HG03159 (cell line): ENCODE data around the gene CADPS2.

Experiments
- ATAC-seq: cut with Tn5 transposase; IDR thresholded peaks from one replicate; pipeline ENCODE4 v1.9.1; 2021; ENCODE audit warnings: mild to moderate bottlenecking, moderate library complexity; ENCODE audit not compliant: unreplicated experiment

CADPS2 gene

GRCh38 chr7:122886357-122887081 lies at the start of gene CADPS2:
TSS of gene CADPS2 (minus strand) at chr7:122886460. CDS start at chr7:122886337, 123 bp downstream.
- ATAC-seq, result peak; percentile 83

GRCh38 chr7:122935620-122936019 lies 49.4 kb upstream of the CADPS2 start:
- no peak for ATAC-seq

GRCh38 chr7:122919643-122920181 lies 33.5 kb upstream of the CADPS2 start:
- no peak for ATAC-seq

- no peak for ATAC-seq
These were observed 28.6 kb upstream of the CADPS2 start for GRCh38 chr7:122914812-122915211.

GRCh38 chr7:122913608-122914007 lies 27.3 kb upstream of the CADPS2 start:
- ATAC-seq, result no peak

GRCh38 chr7:122902751-122903495 lies 16.7 kb upstream of the CADPS2 start:
- peak; percentile 74 for ATAC-seq

DNA sequence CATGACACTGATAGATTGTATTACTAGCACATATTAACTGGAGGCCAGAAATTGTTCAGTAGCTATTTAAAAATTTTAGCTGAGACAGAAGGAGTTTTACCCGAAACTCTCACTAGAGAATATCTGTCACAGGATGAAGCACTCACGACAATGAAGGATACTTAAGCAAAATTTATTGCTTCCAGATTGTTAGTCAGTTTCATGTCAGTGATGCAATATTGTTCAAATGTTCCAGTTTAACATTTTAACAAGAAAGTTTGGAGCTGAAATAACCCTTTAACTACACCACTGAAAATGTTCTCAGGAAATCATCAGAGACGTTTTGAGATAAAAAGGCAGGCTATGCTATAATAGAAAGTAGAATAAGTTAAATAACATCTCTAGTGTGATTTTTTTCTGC lies 15.0 kb upstream of the CADPS2 start:
- no peak for ATAC-seq

GRCh38 chr7:122896509-122896908 lies 10.2 kb upstream of the CADPS2 start:
- ATAC-seq, result no peak

- no peak for ATAC-seq
These were observed 7.2 kb upstream of the CADPS2 start for GRCh38 chr7:122893486-122893885.

- ATAC-seq, result no peak
These were observed 2.9 kb upstream of the CADPS2 start for GRCh38 chr7:122889116-122889515.

DNA sequence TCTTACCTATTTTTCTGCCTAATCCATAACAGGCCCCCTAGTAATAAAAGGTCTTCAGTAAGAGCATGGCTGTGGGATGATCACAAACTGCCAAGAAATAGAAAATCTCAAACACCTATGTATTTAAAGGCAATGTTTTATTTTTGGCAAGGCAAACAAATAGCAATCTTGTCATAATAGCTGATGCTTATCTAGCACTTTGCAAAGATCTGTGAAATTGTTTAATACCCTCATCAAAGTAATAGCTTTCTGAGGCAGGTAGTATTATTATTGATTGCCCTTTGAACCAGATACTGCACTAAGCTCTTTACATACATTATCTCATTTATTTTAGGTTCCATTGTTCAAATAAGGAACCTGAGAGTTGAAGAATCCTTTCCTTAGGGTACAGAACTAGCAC lies 1.6 kb upstream of the CADPS2 start:
- ATAC-seq, result no peak

DNA sequence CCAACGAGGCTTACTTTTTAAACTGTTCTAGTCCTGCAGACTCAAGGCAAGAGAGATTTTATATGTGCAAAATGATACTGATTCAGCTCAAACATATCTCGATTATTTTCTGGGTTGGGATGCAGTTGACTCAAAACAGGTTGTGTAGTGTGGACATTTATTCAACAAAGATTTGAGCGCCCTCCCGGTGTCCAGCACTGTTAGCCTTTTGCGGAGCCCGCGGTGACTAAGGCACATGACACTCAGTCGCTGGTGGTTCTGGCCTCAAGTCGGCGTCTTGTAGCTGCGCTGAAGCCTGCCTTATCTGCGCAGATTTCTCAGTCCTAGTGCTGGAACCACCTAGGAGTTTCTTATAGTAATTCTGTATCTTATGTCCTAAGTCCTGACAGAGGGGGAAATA lies 938 bp upstream of the CADPS2 start:
- no peak for ATAC-seq

- ATAC-seq, result peak; percentile 40
These were observed 490 bp downstream of the CADPS2 start for GRCh38 chr7:122885583-122886356.

- no peak for ATAC-seq
These were observed 2.1 kb downstream of the CADPS2 start for GRCh38 chr7:122884186-122884585.

DNA sequence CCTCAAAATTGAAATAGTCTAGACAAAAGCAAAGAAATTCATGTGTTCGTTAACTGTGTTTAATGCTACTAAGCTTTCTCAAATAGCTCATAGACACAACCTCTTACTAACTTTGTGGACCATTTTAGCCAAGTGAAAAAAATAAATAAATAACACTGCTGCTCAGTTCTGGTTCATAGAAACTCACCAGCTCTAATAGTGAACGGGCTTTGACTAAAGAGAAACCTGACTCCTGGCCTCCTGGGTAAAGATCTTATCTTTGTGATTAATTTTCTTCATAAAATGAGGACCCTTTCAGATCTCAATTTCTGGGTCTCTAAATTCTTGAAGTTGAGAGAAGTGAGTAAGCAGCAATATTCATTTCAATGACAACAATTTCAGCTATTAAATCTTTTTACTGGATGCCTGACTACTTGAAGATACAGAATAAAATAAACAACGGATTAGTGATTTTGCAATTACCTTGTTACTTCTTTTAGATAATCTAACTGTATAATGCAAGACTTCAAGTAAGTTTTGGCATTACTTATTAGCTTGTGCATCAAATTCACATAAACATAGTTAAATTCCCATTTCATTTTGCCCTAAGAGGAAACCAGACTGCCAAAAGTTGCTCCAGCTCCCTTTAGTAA lies 3.1 kb downstream of the CADPS2 start:
- no peak for ATAC-seq

- no peak for ATAC-seq
These were observed 4.9 kb downstream of the CADPS2 start for GRCh38 chr7:122881324-122881723.

DNA sequence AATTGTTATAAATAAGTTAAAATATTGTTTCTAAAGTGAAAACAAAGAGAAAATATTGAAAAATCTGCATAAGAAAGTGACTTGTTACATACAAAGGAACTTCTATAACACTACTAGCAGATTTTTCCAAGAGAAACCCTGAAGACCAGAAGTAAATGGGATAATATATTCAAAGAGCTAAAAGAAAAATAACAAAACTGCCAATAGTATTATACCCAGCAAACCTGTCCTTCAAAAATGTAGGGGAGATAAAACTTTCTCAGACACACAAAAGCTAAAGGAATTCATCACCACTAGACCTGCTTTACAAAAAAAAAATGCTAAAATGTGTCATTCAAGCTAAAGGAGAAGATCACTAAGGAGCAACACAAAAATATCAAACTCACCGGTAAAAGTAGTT lies 17.0 kb downstream of the CADPS2 start:
- no peak for ATAC-seq

DNA sequence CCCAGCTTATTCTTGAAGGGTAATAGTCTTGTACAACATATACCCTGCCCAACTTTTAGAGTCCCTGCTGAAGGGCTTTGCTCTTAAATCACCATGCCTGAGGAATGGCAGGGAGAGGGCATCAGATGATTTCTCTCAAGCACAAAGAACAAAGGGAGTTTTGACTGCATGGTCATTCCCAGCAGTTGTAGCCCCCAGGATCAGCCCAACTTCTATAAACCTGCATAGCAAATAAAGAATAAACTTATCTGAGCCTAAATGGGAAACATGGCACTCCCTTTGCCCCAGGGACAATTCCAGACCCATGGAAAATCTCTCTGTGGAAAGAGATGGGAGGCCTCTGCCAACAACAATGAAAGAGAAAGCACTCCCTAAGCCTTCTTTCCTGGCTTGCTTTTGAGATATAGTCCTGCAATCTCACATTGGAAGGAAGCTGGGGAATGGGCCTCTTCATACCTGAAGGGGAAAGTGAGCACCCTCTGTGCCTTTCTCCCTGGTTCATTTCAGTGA lies 18.7 kb downstream of the CADPS2 start:
- ATAC-seq, result no peak

GRCh38 chr7:122864838-122865237 lies 21.4 kb downstream of the CADPS2 start:
- ATAC-seq, result no peak

- no peak for ATAC-seq
These were observed 22.2 kb downstream of the CADPS2 start for GRCh38 chr7:122864016-122864415.

DNA sequence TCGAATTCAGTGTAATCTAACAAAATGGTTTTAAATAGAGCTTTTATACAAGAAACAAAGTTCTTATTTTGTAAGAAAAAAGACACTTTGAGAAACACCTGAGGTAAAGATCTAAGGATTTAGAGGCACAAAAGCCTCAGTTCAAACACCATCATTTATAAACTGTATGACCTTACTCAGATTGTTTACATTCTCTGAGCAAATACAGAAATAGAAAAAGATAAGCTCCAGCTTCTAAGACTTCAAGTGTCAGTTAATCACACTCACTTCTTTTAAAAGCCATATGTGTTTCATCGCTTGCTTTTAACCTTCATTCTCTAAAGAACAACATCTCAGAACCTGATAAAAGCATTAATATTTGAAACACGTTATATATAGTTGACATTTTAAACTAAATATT lies 27.9 kb downstream of the CADPS2 start:
- ATAC-seq, result no peak
